ENCODE measurements around the gene ZPBP.

DNA sequence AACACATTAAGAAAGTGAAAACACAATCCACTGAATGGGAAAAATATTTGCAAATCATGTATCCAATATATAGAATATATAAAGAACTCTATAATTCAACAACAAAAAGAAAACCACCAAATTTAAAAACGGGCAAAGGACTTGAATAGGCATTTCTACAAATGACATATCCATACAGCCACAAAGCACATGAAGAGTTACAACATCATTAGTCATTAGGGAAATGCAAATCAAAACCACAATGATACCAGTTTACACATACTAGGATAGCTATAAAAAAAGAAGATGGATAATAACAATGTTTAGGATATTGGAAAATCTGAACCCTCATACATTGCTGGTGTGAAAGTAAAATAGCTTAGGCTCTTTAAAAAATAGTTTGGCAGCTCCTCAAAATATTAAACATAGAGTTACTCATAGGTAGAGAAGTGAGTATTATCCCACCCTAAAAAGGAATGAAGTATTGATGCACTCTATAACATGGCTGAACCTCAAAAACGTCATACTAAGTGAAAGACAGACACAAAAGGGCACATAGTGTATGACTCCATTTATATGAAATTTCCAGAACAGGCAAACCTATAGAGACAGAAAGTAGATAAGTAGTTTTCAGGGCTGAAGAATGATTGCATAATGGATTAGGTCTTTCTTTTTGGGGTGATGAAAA lies 4.5 kb downstream of the ZPBP start:
- TF ChIP-seq POLR2A (IDR thresholded peaks at IDR 0.05; ENCODE audit: low read length), result no peak
- TF ChIP-seq GATA1 (IDR thresholded peaks at IDR 0.05; ENCODE audit: low read depth, low read length), result no peak

All from erythroblast (primary cell).